Measurements from ENCODE around the gene METTL26. TPM values are rescaled to one million over a fixed set of nuclear protein-coding genes. Genes with fewer than 3 reads are reported as not detected.
A peak's percentile ranks its signal among the peaks of the same experiment; 100 is the strongest.

The METTL26 gene
- total and polyA plus RNA-seq, 9 of the 15 experiments (the other 6 are each of a cell fraction or from before 2014, with no cell fraction given), result 7.3 to 262 (median 80.9) TPM

- TF ChIP-seq CHD7 (IDR thresholded peaks at IDR 0.05; ENCODE audit: low read depth, low read length) (no peak), MYBL2 (IDR thresholded peaks at IDR 0.05; ENCODE audit: low read depth) (no peak), MYBL2 (CRISPR knock-in tag; IDR thresholded peaks at IDR 0.05; ENCODE audit: borderline replicate concordance) (no peak), SMARCB1 (IDR thresholded peaks at IDR 0.05; ENCODE audit: insufficient read length, low read depth) (no peak), MYC (IDR thresholded peaks at IDR 0.05; ENCODE audit: low read depth, low read length) (peak; percentile 64; the same call in 1 of the 2 replicates), MYC (CRISPR knock-in tag; IDR thresholded peaks at IDR 0.05; ENCODE audit: borderline replicate concordance, low read depth) (no peak)
- TF ChIP-seq, protein P1, sequence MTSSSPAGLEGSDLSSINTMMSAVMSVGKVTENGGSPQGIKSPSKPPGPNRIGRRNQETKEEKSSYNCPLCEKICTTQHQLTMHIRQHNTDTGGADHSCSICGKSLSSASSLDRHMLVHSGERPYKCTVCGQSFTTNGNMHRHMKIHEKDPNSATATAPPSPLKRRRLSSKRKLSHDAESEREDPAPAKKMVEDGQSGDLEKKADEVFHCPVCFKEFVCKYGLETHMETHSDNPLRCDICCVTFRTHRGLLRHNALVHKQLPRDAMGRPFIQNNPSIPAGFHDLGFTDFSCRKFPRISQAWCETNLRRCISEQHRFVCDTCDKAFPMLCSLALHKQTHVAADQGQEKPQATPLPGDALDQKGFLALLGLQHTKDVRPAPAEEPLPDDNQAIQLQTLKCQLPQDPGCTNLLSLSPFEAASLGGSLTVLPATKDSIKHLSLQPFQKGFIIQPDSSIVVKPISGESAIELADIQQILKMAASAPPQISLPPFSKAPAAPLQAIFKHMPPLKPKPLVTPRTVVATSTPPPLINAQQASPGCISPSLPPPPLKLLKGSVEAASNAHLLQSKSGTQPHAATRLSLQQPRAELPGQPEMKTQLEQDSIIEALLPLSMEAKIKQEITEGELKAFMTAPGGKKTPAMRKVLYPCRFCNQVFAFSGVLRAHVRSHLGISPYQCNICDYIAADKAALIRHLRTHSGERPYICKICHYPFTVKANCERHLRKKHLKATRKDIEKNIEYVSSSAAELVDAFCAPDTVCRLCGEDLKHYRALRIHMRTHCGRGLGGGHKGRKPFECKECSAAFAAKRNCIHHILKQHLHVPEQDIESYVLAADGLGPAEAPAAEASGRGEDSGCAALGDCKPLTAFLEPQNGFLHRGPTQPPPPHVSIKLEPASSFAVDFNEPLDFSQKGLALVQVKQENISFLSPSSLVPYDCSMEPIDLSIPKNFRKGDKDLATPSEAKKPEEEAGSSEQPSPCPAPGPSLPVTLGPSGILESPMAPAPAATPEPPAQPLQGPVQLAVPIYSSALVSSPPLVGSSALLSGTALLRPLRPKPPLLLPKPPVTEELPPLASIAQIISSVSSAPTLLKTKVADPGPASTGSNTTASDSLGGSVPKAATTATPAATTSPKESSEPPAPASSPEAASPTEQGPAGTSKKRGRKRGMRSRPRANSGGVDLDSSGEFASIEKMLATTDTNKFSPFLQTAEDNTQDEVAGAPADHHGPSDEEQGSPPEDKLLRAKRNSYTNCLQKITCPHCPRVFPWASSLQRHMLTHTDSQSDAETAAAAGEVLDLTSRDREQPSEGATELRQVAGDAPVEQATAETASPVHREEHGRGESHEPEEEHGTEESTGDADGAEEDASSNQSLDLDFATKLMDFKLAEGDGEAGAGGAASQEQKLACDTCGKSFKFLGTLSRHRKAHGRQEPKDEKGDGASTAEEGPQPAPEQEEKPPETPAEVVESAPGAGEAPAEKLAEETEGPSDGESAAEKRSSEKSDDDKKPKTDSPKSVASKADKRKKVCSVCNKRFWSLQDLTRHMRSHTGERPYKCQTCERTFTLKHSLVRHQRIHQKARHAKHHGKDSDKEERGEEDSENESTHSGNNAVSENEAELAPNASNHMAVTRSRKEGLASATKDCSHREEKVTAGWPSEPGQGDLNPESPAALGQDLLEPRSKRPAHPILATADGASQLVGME (CRISPR knock-in tag; IDR thresholded peaks at IDR 0.05), result no peak
These were observed 43.9 kb upstream of the METTL26 start, which contains the start of gene STUB1 (continued) for GRCh38 chr16:679814-680624.
